GM12892 (cell line): ENCODE measurements around the gene DRD1.
"Not testable (repeated sequence)": the region's sequence is repeated elsewhere in the genome, so short reads cannot be mapped to it uniquely, and the experiment has no call there.

Experiments used
- DNase-seq: peaks from one replicate; pipeline ENCODE4 v3.0.0; 2011; ENCODE audit not compliant: insufficient read length
- FAIRE-seq: peaks from 2 replicates; lab custom pipeline; 2011; peaks lifted over from hg19 to GRCh38; lab: Jason Lieb, UNC
- POLR2A ChIP-seq: IDR thresholded peaks from 2 replicates; pipeline ENCODE4 v1.6.1; 2011; ENCODE audit warnings: low read depth, low read length, control low read depth
- POLR2AphosphoS5 ChIP-seq: IDR thresholded peaks from 2 replicates; pipeline ENCODE4 v1.6.1; 2011; ENCODE audit warnings: low read depth, low read length, control low read depth
- TAF1 ChIP-seq: IDR thresholded peaks from 2 replicates; pipeline ENCODE4 v1.6.1; 2011; ENCODE audit warnings: low read depth, mild to moderate bottlenecking, control low read depth, low read length, borderline replicate concordance

Gene DRD1

DNA sequence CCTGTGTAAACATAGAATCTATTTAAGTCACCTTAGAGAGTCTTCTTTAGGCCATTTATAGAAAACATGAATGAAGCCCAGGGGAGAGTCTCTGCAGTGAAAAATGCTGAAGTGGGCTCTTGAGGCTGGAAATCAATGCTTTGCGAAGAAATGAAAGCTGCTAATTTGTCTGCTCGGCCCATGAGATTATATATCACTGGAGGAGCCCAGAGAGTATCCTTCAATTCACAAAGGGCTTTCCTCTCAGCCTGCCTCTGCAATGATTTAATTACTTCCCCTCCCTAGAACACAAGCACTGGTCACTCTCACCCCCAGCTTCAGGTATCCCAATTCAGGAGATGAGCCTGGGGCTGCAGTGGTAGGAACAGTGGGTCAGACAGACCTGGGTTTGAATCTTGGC lies 8.2 kb upstream of the DRD1 start:
- FAIRE-seq (no peak), DNase-seq (no peak)
- no peak for TF ChIP-seq POLR2AphosphoS5
- TF ChIP-seq TAF1, result no peak
- no peak for TF ChIP-seq POLR2A

GRCh38 chr5:175448276-175448675 lies 4.3 kb upstream of the DRD1 start:
- FAIRE-seq (no peak), DNase-seq (no peak)
- TF ChIP-seq TAF1 (no peak), POLR2AphosphoS5 (no peak), POLR2A (no peak)

- FAIRE-seq, result no peak
Observed at GRCh38 chr5:175447571-175447970, 3.6 kb upstream of the DRD1 start.

DNA sequence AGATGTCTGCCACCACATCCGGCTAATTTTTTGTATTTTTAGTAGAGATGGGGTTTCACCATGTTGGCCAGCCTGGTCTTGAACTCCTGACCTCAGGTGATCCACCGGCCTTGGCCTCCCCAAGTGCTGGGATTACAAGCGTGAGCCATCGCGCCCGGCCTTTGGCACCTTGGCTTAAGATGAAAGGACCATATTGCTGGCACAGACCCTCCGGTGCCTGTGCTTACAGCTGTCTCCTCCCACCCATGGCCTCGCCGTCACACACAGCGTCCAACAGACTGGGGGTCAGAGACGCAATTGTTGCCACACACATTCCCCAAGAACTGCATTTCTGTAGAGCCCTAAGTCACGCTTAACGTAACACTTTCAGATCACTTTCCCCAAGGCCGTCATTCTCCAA lies 2.4 kb upstream of the DRD1 start:
- not testable (repeated sequence) for FAIRE-seq, DNase-seq

More at GRCh38 chr5:175447571-175447970, 3.6 kb upstream of the DRD1 start:
- TF ChIP-seq TAF1, result no peak
- TF ChIP-seq POLR2A, result no peak
- no peak for TF ChIP-seq POLR2AphosphoS5
- no peak for DNase-seq

DNA sequence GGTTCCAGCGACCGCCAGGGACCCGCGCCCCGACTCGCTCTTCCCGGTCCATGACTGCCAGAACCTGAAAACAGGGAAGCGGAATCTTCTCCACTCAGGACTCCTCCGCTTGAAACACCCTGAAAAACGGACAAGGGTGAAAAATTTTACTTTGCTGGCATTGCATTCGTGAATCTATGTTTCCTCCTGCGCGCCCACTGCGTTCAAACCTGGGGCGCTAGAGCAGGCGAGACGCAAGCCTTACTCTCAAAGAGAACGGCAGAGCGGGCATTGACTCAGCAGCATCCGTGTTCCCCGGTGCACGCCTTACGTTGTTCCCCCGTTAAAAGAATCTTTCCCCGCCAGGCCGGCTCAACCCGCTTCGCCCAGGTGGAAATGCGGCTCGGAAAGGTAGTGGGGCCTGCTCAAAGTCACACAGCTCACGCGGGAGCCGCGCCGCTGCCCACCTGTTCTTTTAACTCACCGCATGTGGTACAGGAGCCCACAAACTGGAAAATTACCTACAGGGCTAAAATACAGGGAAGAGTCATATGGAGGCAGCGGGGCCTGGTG lies 999 bp upstream of the DRD1 start:
- FAIRE-seq, result no peak
- TF ChIP-seq TAF1, result no peak
- no peak for DNase-seq

- no peak for TF ChIP-seq POLR2A
- no peak for TF ChIP-seq POLR2AphosphoS5
- TF ChIP-seq TAF1, result no peak
- no peak for DNase-seq
- FAIRE-seq, result no peak
Observed at GRCh38 chr5:175443514-175444059, 395 bp downstream of the DRD1 start.

- TF ChIP-seq TAF1, result no peak
- no peak for TF ChIP-seq POLR2A
- no peak for TF ChIP-seq POLR2AphosphoS5
- DNase-seq (no peak), FAIRE-seq (no peak)
Observed at GRCh38 chr5:175438234-175438857, 5.6 kb downstream of the DRD1 start.

GRCh38 chr5:175436359-175436758 lies 7.6 kb downstream of the DRD1 start:
- no peak for TF ChIP-seq POLR2A
- no peak for TF ChIP-seq TAF1
- TF ChIP-seq POLR2AphosphoS5, result no peak
- DNase-seq (no peak), FAIRE-seq (no peak)

DNA sequence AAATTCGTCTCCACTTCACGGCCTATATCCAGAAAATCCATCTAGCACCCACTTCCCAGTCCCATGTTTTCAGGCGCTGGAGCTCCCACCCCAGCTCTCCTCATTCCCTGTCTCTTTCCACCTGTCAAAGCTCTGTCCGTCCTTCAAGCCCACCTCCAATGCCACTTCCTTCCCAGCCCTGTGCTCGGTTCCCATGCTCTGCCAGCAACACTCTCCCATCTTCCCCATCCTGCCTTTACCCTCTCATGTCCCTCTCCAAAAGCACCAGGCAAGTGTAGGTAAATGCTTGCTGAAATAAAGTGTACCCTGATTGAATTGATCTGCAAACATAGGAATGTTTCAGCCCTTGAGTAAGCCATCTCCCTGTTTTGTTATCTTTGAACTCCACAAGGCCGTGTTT lies 9.2 kb downstream of the DRD1 start:
- TF ChIP-seq TAF1 (no peak), POLR2AphosphoS5 (no peak), POLR2A (no peak)
- DNase-seq (no peak), FAIRE-seq (no peak)

- DNase-seq, result no peak
- TF ChIP-seq TAF1, result no peak
- no peak for TF ChIP-seq POLR2AphosphoS5
- TF ChIP-seq POLR2A, result no peak
- FAIRE-seq, result no peak
Observed at GRCh38 chr5:175427762-175428161, 16.2 kb downstream of the DRD1 start.

- FAIRE-seq, DNase-seq: not testable (repeated sequence)
Observed at GRCh38 chr5:175424594-175424993, 19.4 kb downstream of the DRD1 start.

DNA sequence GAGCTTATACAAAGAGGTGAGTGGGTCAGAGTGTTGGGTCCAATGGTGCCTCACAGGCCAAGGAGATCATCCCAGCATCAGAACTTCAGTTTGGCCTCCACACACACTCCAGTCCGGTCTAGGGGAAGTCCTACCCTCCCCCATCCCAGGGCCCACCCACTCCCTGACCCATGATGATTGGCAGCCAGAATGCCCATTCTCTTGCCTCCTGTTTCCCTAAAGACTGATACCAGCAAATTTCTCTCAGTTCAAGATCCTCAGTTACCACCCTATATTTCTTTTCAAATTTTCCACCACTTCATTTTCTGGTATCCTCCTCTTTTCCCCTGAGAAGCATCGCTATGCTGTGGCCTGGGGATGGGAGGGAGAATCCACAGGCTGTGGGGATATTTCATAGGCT lies 21.9 kb downstream of the DRD1 start:
- no peak for DNase-seq
- no peak for TF ChIP-seq TAF1
- no peak for TF ChIP-seq POLR2A
- TF ChIP-seq POLR2AphosphoS5, result no peak
- FAIRE-seq, result no peak
